ENCODE measurements around the gene MYH4.

Gene MYH4

DNA sequence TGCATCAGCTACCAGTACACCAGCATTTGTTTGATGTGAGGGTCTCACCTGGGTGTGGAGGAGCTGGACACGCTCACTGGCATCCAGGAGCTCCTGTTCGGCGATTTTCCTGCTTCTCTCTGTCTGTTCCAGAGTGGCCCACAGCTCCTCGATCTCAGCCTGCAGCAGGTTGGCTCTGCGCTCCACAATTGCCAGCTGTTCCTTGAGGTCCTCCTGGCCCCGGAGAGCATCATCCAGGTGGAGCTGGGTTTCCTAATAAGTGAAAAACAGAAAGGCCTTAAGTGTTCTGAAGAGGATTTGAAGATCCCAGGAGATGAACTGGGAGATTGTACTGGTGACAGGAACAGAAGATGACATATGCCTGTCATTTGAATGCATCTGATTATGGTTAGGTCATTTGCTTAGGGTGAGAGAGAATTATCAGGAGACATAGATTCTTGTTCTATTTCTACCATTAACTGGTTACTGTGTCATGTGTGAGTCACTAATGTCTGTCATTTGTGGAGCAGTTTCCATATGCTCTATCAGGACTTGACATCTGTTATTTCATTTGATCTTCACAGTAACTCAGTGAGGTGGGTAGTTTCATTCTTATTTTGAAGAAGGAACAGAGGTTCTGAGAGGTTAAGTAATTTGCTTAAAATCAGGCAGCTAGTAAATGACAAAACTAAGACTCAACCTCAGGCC, 75.0 kb downstream of the MYH4 start:
- Mint-ChIP-seq H3K9me3 (no peaks in the 10 kb centered on the region), H3K36me3 (ENCODE audit: low read depth) (no peaks in the 10 kb centered on the region), H3K27me3 (ENCODE audit: low read depth) (no peaks in the 10 kb centered on the region), H3K4me1 (ENCODE audit: low read depth) (no peaks in the 10 kb centered on the region), H3K27ac (no peak overlapping the region), H3K4me3 (no peak overlapping the region)

Data from T-helper 1 cell treated with Interleukin-12 subunit alpha and Interleukin-12 subunit beta and Interleukin-4 antibody, amounts not matched to agents 30 μg/mL and 1 μg/mL, for 36 hours (primary cell).